A549 (cell line): Measurements from ENCODE around the gene SULT1C4. TPM values are rescaled to one million over a fixed set of nuclear protein-coding genes. Genes with fewer than 3 reads are reported as not detected.

Experiments used
- ATAC-seq, 2 experiments: fragments of 200-7000 bp in 1 of 2; fragments of >200 bp in 1 of 2; cut with Nextera tagmentation in 1 of 2; cut with Tn5 transposase in 1 of 2; 3 replicates each; pipeline versions ENCODE4 v1.8.0 to v1.9.1; 2018 to 2020; ENCODE audit warnings: mild to moderate bottlenecking in 1 of 2, moderate library complexity in 1 of 2
- CTCF ChIA-PET: fragments of 300-600 bp; sonication (Branson Sonifier 250); formaldehyde crosslinking; extraction: SDS; loops from one replicate; lab custom pipeline; 2021; ENCODE audit warnings: antibody characterized with exemption, inconsistent platforms; lab: Yijun Ruan, JAX
- POLR2A ChIA-PET: fragments of 350-600 bp; formaldehyde crosslinking; extraction: SDS; loops from one replicate; lab custom pipeline; 2021; ENCODE audit warnings: antibody characterized with exemption, inconsistent platforms; lab: Yijun Ruan, JAX
- DNase-seq, 2 experiments: peaks; one replicate each; pipeline versions ENCODE4 v3.0.0 to v3.0.0-alpha.2; 2011 to 2016; ENCODE audit warnings: low read depth in 1 of 2, low spot score in 1 of 2
- FAIRE-seq: peaks from 2 replicates; lab custom pipeline; 2011; peaks lifted over from hg19 to GRCh38; lab: Jason Lieb, UNC
- H3K27ac ChIP-seq, 2 experiments: fragments of >200 bp; sonication (Bioruptor Twin); formaldehyde crosslinking; 3 replicates each; pipeline ENCODE4 v1.5.1; 2016 to 2017
- H3K4me1 ChIP-seq: fragments of >200 bp; sonication (Bioruptor Twin); formaldehyde crosslinking; 3 replicates; pipeline ENCODE4 v1.6.1; 2016
- H3K4me2 ChIP-seq: fragments of >200 bp; sonication (Bioruptor Twin); formaldehyde crosslinking; 3 replicates; pipeline ENCODE4 v1.6.1; 2016
- H3K4me3 ChIP-seq: fragments of >200 bp; sonication (Bioruptor Twin); formaldehyde crosslinking; 3 replicates; pipeline ENCODE4 v1.5.1; 2016
- H3K9me3 ChIP-seq: fragments of >200 bp; sonication (Bioruptor Twin); formaldehyde crosslinking; 3 replicates; pipeline ENCODE4 v1.6.1; 2016
- CBX2 ChIP-seq: fragments of 200-600 bp; sonication (generic); IDR thresholded peaks from 2 replicates; pipeline ENCODE4 v1.6.1; 2016; ENCODE audit warnings: low read depth, mild to moderate bottlenecking, borderline replicate concordance
- CBX8 ChIP-seq: fragments of 200-600 bp; sonication (generic); IDR thresholded peaks from 2 replicates; pipeline ENCODE4 v1.6.1; 2016
- EHMT2 ChIP-seq: fragments of 200-600 bp; sonication (generic); IDR thresholded peaks from 2 replicates; pipeline ENCODE4 v1.6.1; 2016; ENCODE audit warnings: antibody characterized with exemption, low read depth, mild to moderate bottlenecking, moderate library complexity
- EP300 ChIP-seq, 2 experiments: fragments of >200 bp; sonication (Bioruptor Twin); formaldehyde crosslinking; IDR thresholded peaks; 2 replicates in 1 of 2; 3 replicates in 1 of 2; pipeline ENCODE4 v1.6.1; 2016 to 2017
- HEYL ChIP-seq: fragments of 250-450 bp; sonication (Bioruptor Pico); IDR thresholded peaks from 2 replicates; pipeline ENCODE4 v1.8.0; 2021; ENCODE audit warnings: mild to moderate bottlenecking, moderate library complexity
- HOXB5 ChIP-seq: fragments of 250-450 bp; sonication (Bioruptor Pico); IDR thresholded peaks from 2 replicates; pipeline ENCODE4 v1.5.0; 2020; ENCODE audit warnings: mild to moderate bottlenecking, moderate library complexity
- JUN ChIP-seq, 2 experiments: fragments of >200 bp; sonication (Bioruptor Twin); formaldehyde crosslinking; IDR thresholded peaks; 2 replicates in 1 of 2; 3 replicates in 1 of 2; pipeline ENCODE4 v1.6.1; 2016 to 2017
- JUNB ChIP-seq: fragments of >200 bp; sonication (Bioruptor Twin); formaldehyde crosslinking; IDR thresholded peaks from 2 replicates; pipeline ENCODE4 v1.6.1; 2016
- NFE2L2 ChIP-seq: fragments of 150-350 bp; conservative IDR thresholded peaks from 2 replicates; pipeline ENCODE4 v1.6.1; 2014; ENCODE audit warnings: low read length
- NPAS2 ChIP-seq: fragments of 250-450 bp; sonication (Bioruptor Pico); IDR thresholded peaks from 2 replicates; pipeline ENCODE4 v1.8.0; 2022; ENCODE audit warnings: mild to moderate bottlenecking, moderate library complexity, borderline replicate concordance
- RARB ChIP-seq: fragments of 250-450 bp; sonication (Bioruptor Pico); IDR thresholded peaks from 2 replicates; pipeline ENCODE4 v1.8.0; 2021; ENCODE audit warnings: mild to moderate bottlenecking, moderate library complexity
- RCOR1 ChIP-seq: fragments of 150-350 bp; IDR thresholded peaks from 2 replicates; pipeline ENCODE4 v1.6.1; 2014; ENCODE audit warnings: antibody characterized with exemption, low read length, low read depth
- RNF2 ChIP-seq: fragments of 200-600 bp; sonication (generic); IDR thresholded peaks from 2 replicates; pipeline ENCODE4 v1.6.1; 2016; ENCODE audit warnings: low read depth, mild to moderate bottlenecking, antibody characterized with exemption, moderate library complexity, borderline replicate concordance
- SREBF2 ChIP-seq: fragments of 450-650 bp; IDR thresholded peaks from 2 replicates; pipeline ENCODE4 v1.6.1; 2014; ENCODE audit warnings: mild to moderate bottlenecking, moderate library complexity
- TP53 ChIP-seq: fragments of 250-450 bp; sonication (Bioruptor Pico); IDR thresholded peaks from 2 replicates; pipeline ENCODE4 v1.5.0; 2021; ENCODE audit warnings: mild to moderate bottlenecking, moderate library complexity
- ZC3H11A ChIP-seq: fragments of 450-650 bp; IDR thresholded peaks from 2 replicates; pipeline ENCODE4 v1.6.1; 2014; ENCODE audit warnings: antibody characterized with exemption, mild to moderate bottlenecking
- ZFP36 ChIP-seq: fragments of 450-650 bp; IDR thresholded peaks from 2 replicates; pipeline ENCODE4 v1.6.1; 2014; ENCODE audit warnings: borderline replicate concordance; ENCODE audit not compliant: partially characterized antibody
- ZSCAN20 ChIP-seq: fragments of 250-450 bp; sonication (Bioruptor Pico); IDR thresholded peaks from 2 replicates; pipeline ENCODE4 v1.8.0; 2022; ENCODE audit warnings: mild to moderate bottlenecking, moderate library complexity
- WGBS: methylation state at CpG from one replicate; pipeline ENCODE4 v1.1.6; 2017; ENCODE audit errors: missing lambda C conversion rate; 5-methylcytosine and 5-hydroxymethylcytosine counted together
- polyA plus RNA-seq, 4 experiments: library from polyadenylated mRNA; depleted of rRNA in 3 of 4; stranded (reverse); fragments of >200 nt; fragmentation: RNase III in 1 of 4; extraction: RNeasy Plus Mini Kit Qiagen cat#74134 plus additional on column Dnase treatment in 1 of 4; gene quantifications; 2 replicates in 3 of 4; 3 replicates in 1 of 4; pipeline ENCODE4 v1.2.3, GENCODE V29; 2011 to 2017
- TF ChIP-seq, protein P1 (sequence below): IDR thresholded peaks from 2 replicates; pipeline ENCODE4 v1.6.1; 2012; ENCODE audit warnings: low read depth, borderline replicate concordance
- TF ChIP-seq, protein P2 (sequence below): fragments of 250-450 bp; sonication (Bioruptor Pico); IDR thresholded peaks from 2 replicates; pipeline ENCODE4 v1.5.0; 2020; ENCODE audit warnings: low read depth, mild to moderate bottlenecking, moderate library complexity
- TF ChIP-seq, protein P3 (sequence below): fragments of 450-650 bp; IDR thresholded peaks from 2 replicates; pipeline ENCODE4 v1.6.1; 2014; ENCODE audit warnings: antibody characterized with exemption
- TF ChIP-seq, protein P4 (sequence below): fragments of 250-450 bp; sonication (Bioruptor Pico); IDR thresholded peaks from 2 replicates; pipeline ENCODE4 v1.5.0; 2021; ENCODE audit warnings: mild to moderate bottlenecking, moderate library complexity, borderline replicate concordance
- TF ChIP-seq, protein P5 (sequence below): fragments of >200 bp; sonication (Bioruptor Twin); formaldehyde crosslinking; IDR thresholded peaks from 3 replicates; pipeline ENCODE4 v1.5.1; 2016
- TF ChIP-seq, protein P6 (sequence below): IDR thresholded peaks from 2 replicates; pipeline ENCODE4 v1.6.1; 2012
- TF ChIP-seq, protein P7 (sequence below): fragments of 150-350 bp; IDR thresholded peaks from 2 replicates; pipeline ENCODE4 v1.6.1; 2014; ENCODE audit warnings: low read depth, mild to moderate bottlenecking, low read length

SULT1C4 gene
- polyA plus RNA-seq, 2 of the 4 experiments (the other 2 are of a cell fraction), result 0.05 TPM; not detected in 1

DNA sequence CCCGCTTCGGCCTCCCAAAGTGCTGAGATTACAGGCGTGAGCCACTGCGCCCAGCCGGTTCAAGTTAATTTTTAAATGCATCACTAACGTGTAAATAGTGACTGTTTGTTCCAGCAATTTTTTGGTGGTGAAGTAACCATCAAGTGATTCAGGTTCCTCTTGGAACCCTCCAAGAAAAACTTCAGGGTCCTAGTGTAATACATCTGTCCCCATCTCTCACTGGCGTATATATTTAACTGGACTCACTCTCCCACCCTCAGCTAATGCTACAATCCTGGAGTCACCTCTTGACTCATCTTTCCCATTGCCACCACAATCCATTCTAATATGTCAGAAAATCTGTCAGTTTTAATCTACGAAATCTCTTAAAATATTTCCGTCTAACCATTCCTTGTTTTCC lies 10.3 kb downstream of the SULT1C4 start (continued):
- TF ChIP-seq ZSCAN20, result no peak
- no peak for TF ChIP-seq NFE2L2
- no peak for TF ChIP-seq ZC3H11A
- TF ChIP-seq JUN (IDR thresholded peaks at IDR 0.05), result peak; percentile 67 to 72; a peak in 2 of 5 replicates
- TF ChIP-seq CBX2, result no peak
- TF ChIP-seq, protein P1, sequence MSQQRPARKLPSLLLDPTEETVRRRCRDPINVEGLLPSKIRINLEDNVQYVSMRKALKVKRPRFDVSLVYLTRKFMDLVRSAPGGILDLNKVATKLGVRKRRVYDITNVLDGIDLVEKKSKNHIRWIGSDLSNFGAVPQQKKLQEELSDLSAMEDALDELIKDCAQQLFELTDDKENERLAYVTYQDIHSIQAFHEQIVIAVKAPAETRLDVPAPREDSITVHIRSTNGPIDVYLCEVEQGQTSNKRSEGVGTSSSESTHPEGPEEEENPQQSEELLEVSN, result no peak
- TF ChIP-seq, protein P2, sequence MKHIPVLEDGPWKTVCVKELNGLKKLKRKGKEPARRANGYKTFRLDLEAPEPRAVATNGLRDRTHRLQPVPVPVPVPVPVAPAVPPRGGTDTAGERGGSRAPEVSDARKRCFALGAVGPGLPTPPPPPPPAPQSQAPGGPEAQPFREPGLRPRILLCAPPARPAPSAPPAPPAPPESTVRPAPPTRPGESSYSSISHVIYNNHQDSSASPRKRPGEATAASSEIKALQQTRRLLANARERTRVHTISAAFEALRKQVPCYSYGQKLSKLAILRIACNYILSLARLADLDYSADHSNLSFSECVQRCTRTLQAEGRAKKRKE (CRISPR knock-in tag), result no peak
- TF ChIP-seq, protein P3, sequence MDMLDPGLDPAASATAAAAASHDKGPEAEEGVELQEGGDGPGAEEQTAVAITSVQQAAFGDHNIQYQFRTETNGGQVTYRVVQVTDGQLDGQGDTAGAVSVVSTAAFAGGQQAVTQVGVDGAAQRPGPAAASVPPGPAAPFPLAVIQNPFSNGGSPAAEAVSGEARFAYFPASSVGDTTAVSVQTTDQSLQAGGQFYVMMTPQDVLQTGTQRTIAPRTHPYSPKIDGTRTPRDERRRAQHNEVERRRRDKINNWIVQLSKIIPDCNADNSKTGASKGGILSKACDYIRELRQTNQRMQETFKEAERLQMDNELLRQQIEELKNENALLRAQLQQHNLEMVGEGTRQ, result no peak
- TF ChIP-seq, protein P4, sequence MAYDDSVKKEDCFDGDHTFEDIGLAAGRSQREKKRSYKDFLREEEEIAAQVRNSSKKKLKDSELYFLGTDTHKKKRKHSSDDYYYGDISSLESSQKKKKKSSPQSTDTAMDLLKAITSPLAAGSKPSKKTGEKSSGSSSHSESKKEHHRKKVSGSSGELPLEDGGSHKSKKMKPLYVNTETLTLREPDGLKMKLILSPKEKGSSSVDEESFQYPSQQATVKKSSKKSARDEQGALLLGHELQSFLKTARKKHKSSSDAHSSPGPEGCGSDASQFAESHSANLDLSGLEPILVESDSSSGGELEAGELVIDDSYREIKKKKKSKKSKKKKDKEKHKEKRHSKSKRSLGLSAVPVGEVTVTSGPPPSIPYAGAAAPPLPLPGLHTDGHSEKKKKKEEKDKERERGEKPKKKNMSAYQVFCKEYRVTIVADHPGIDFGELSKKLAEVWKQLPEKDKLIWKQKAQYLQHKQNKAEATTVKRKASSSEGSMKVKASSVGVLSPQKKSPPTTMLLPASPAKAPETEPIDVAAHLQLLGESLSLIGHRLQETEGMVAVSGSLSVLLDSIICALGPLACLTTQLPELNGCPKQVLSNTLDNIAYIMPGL (CRISPR knock-in tag), result no peak

DNA sequence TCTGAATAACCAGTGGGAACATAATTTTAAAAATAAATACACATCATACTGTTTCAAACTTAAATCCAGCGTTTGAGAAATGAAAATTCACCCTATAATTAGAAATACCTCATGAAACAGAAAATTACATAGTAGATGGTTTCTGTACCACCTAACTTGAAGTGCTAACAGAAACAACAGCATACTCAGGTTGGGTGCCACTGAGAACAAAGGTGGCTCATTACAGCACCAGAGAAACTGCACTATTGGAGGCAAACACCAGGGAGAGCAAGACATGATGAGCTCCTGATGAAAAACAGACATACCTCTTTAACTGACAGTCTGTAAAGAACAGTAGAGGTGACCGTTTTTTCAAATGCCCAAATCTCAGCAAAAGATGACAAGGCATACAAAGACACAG lies 12.6 kb downstream of the SULT1C4 start:
- Histone ChIP-seq H3K4me3 (no peak overlapping the region), H3K4me1 (peaks cover 34% of the 10 kb centered on the region), H3K9me3 (peaks cover 2% of the 10 kb centered on the region; the same call in 1 of the 3 replicates), H3K27ac (peak overlapping the region; percentile 56 to 90; a peak in 4 of 6 replicates), H3K4me2 (no peak overlapping the region)
- WGBS, result 77% methylated on average over 2 of the region's 2 CpGs
- FAIRE-seq (no peak), ATAC-seq (no peak), DNase-seq (no peak)
- CTCF ChIA-PET, result interaction anchor here (1.4 kb wide), 2 partner anchors 12 to 14 kb away, joined by 4 read pairs; no protein-coding TSS in a partner anchor
- TF ChIP-seq ZFP36 (no peak), CBX2 (no peak), HEYL (CRISPR knock-in tag) (no peak), RARB (no peak), ZSCAN20 (no peak), JUN (IDR thresholded peaks at IDR 0.05) (no peak), SREBF2 (no peak), EHMT2 (no peak), RCOR1 (no peak), NPAS2 (CRISPR knock-in tag) (no peak), RNF2 (no peak), HOXB5 (CRISPR knock-in tag) (no peak), CBX8 (no peak), TP53 (CRISPR knock-in tag) (no peak), JUNB (no peak), EP300 (IDR thresholded peaks at IDR 0.05) (no peak)
- TF ChIP-seq, protein P4 (CRISPR knock-in tag), result no peak
- TF ChIP-seq, protein P5, sequence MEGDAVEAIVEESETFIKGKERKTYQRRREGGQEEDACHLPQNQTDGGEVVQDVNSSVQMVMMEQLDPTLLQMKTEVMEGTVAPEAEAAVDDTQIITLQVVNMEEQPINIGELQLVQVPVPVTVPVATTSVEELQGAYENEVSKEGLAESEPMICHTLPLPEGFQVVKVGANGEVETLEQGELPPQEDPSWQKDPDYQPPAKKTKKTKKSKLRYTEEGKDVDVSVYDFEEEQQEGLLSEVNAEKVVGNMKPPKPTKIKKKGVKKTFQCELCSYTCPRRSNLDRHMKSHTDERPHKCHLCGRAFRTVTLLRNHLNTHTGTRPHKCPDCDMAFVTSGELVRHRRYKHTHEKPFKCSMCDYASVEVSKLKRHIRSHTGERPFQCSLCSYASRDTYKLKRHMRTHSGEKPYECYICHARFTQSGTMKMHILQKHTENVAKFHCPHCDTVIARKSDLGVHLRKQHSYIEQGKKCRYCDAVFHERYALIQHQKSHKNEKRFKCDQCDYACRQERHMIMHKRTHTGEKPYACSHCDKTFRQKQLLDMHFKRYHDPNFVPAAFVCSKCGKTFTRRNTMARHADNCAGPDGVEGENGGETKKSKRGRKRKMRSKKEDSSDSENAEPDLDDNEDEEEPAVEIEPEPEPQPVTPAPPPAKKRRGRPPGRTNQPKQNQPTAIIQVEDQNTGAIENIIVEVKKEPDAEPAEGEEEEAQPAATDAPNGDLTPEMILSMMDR, result no peak
- TF ChIP-seq, protein P6, sequence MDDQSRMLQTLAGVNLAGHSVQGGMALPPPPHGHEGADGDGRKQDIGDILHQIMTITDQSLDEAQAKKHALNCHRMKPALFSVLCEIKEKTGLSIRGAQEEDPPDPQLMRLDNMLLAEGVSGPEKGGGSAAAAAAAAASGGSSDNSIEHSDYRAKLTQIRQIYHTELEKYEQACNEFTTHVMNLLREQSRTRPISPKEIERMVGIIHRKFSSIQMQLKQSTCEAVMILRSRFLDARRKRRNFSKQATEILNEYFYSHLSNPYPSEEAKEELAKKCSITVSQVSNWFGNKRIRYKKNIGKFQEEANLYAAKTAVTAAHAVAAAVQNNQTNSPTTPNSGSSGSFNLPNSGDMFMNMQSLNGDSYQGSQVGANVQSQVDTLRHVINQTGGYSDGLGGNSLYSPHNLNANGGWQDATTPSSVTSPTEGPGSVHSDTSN, result no peak
- TF ChIP-seq, protein P7, sequence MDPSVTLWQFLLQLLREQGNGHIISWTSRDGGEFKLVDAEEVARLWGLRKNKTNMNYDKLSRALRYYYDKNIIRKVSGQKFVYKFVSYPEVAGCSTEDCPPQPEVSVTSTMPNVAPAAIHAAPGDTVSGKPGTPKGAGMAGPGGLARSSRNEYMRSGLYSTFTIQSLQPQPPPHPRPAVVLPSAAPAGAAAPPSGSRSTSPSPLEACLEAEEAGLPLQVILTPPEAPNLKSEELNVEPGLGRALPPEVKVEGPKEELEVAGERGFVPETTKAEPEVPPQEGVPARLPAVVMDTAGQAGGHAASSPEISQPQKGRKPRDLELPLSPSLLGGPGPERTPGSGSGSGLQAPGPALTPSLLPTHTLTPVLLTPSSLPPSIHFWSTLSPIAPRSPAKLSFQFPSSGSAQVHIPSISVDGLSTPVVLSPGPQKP, result no peak
- POLR2A ChIA-PET, result no interaction called here
